SK-N-MC (cell line): ENCODE results near the gene RAMP1.

Experiments used
- EZH2 ChIP-seq: fragments of 200-600 bp; sonication (generic); IDR thresholded peaks from one replicate; pipeline ENCODE4 v1.6.1; 2017; ENCODE audit warnings: antibody characterized with exemption
- POLR2AphosphoS5 ChIP-seq: IDR thresholded peaks from 2 replicates; pipeline ENCODE4 v1.6.1; 2012; ENCODE audit warnings: mild to moderate bottlenecking, low read depth, low read length, borderline replicate concordance

DNA sequence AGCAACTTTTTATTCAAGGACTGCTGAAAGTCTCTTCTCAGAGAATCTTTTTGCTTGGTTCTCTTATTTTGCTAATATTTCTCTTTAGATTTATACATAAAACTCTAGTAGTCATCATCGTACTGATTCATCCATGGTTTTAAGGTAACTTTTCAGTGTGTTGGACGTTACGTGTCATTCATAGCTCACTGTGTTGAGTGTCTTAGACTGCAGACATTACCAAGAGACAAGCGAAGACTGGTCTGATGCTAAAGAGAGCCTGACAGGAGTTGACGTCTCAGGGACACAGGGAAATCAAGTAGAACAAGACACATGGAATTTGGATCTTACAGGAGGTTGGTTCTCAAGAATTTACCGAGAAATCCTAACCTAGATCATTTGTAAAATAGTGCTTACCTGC is 35.3 kb upstream of the RAMP1 start:
- no peak for TF ChIP-seq POLR2AphosphoS5
- TF ChIP-seq EZH2 = no peak
